WTC11 (cell line): Measurements from ENCODE around the gene TXN2. TPM values are rescaled to one million over a fixed set of nuclear protein-coding genes. Genes with fewer than 3 reads are reported as not detected.
A peak's percentile ranks its signal among the peaks of the same experiment; 100 is the strongest.

Experiments used
- ATAC-seq: fragments of 200-7000 bp; cut with Tn5 transposase; 2 replicates; pipeline ENCODE4 v1.10.0; 2021; ENCODE audit warnings: mild to moderate bottlenecking, moderate library complexity
- CTCF ChIA-PET: fragments of 300-600 bp; sonication (Branson Sonifier 250); formaldehyde crosslinking; loops from one replicate; lab custom pipeline; 2021; ENCODE audit warnings: antibody characterized with exemption; lab: Charles Lee
- POLR2A ChIA-PET: fragments of 350-600 bp; sonication (Branson Sonifier 250); formaldehyde crosslinking; loops from one replicate; lab custom pipeline; 2021; ENCODE audit warnings: antibody characterized with exemption; lab: Charles Lee
- DNase-seq: peaks from one replicate; pipeline ENCODE4 v3.0.0; 2021; ENCODE audit warnings: low spot score
- H3K27ac Mint-ChIP-seq: 2 replicates; pipeline ENCODE4 v1.8.0; 2021; ENCODE audit warnings: mixed read lengths
- H3K27me3 Mint-ChIP-seq: 2 replicates; pipeline ENCODE4 v1.8.0; 2021; ENCODE audit warnings: low read depth, mild to moderate bottlenecking, moderate library complexity, mixed read lengths
- H3K36me3 Mint-ChIP-seq: 2 replicates; pipeline ENCODE4 v1.8.0; 2021; ENCODE audit warnings: mixed read lengths
- H3K4me1 Mint-ChIP-seq: 2 replicates; pipeline ENCODE4 v1.8.0; 2022; ENCODE audit warnings: mixed read lengths
- H3K4me3 Mint-ChIP-seq: 2 replicates; pipeline ENCODE4 v1.8.0; 2021; ENCODE audit warnings: mild to moderate bottlenecking, moderate library complexity, mixed read lengths
- H3K9me3 Mint-ChIP-seq: 2 replicates; pipeline ENCODE4 v1.8.0; 2021; ENCODE audit warnings: mixed read lengths
- CREB1 ChIP-seq: sonication (generic); formaldehyde crosslinking; IDR thresholded peaks from 2 replicates; pipeline ENCODE4 v1.8.0; 2023; ENCODE audit warnings: mild to moderate bottlenecking, missing genetic modification reagents
- ELF4 ChIP-seq: sonication (generic); formaldehyde crosslinking; IDR thresholded peaks from 2 replicates; pipeline ENCODE4 v1.8.1; 2022; ENCODE audit warnings: low read depth, mild to moderate bottlenecking, moderate library complexity, missing genetic modification reagents
- FOXP1 ChIP-seq: sonication (generic); formaldehyde crosslinking; IDR thresholded peaks from 2 replicates; pipeline ENCODE4 v1.8.0; 2022; ENCODE audit warnings: missing genetic modification reagents, mild to moderate bottlenecking, moderate library complexity, borderline replicate concordance
- GABPB1 ChIP-seq: sonication (generic); formaldehyde crosslinking; IDR thresholded peaks from 2 replicates; pipeline ENCODE4 v1.8.1; 2023; ENCODE audit warnings: mild to moderate bottlenecking, missing genetic modification reagents
- GRHL2 ChIP-seq: fragments of 250-450 bp; sonication (Bioruptor Pico); IDR thresholded peaks from 2 replicates; pipeline ENCODE4 v1.8.0; 2022; ENCODE audit warnings: mild to moderate bottlenecking, moderate library complexity; ENCODE audit not compliant: insufficient replicate concordance, severe bottlenecking
- JAZF1 ChIP-seq: fragments of 250-450 bp; sonication (Bioruptor Pico); IDR thresholded peaks from 2 replicates; pipeline ENCODE4 v1.9.0; 2021; ENCODE audit warnings: moderate library complexity, mild to moderate bottlenecking, inconsistent platforms
- NR3C1 ChIP-seq: sonication (generic); formaldehyde crosslinking; conservative IDR thresholded peaks from 2 replicates; pipeline ENCODE4 v1.8.1; 2023; ENCODE audit warnings: low read depth, mild to moderate bottlenecking, missing genetic modification reagents
- TCF7 ChIP-seq: sonication (generic); formaldehyde crosslinking; IDR thresholded peaks from 2 replicates; pipeline ENCODE4 v1.8.0; 2022; ENCODE audit warnings: mild to moderate bottlenecking, low read depth, missing genetic modification reagents, moderate library complexity
- TEAD4 ChIP-seq: sonication (generic); formaldehyde crosslinking; IDR thresholded peaks from 2 replicates; pipeline ENCODE4 v1.8.0; 2022; ENCODE audit warnings: mild to moderate bottlenecking, missing genetic modification reagents
- ZNF121 ChIP-seq: sonication (generic); formaldehyde crosslinking; IDR thresholded peaks from 2 replicates; pipeline ENCODE4 v1.8.0; 2023; ENCODE audit warnings: missing genetic modification reagents
- ZNF232 ChIP-seq: sonication (generic); formaldehyde crosslinking; IDR thresholded peaks from 2 replicates; pipeline ENCODE4 v1.8.0; 2022; ENCODE audit warnings: mild to moderate bottlenecking, missing genetic modification reagents
- ZNF671 ChIP-seq: fragments of 250-450 bp; sonication (Bioruptor Pico); IDR thresholded peaks from 2 replicates; pipeline ENCODE4 v1.8.0; 2021; ENCODE audit warnings: mild to moderate bottlenecking
- total RNA-seq: library from RNA; stranded (reverse); gene quantifications from 3 replicates; pipeline ENCODE4 v1.2.3, GENCODE V29; 2021
- TF ChIP-seq, protein P1 (sequence below): sonication (generic); formaldehyde crosslinking; IDR thresholded peaks from 2 replicates; pipeline ENCODE4 v1.8.1; 2023; ENCODE audit warnings: mild to moderate bottlenecking, missing genetic modification reagents, borderline replicate concordance
- TF ChIP-seq, protein P2 (sequence below): sonication (generic); formaldehyde crosslinking; IDR thresholded peaks from 2 replicates; pipeline ENCODE4 v1.8.1; 2022; ENCODE audit warnings: low read depth, missing genetic modification reagents, borderline replicate concordance
- TF ChIP-seq, protein P3 (sequence below): fragments of 250-450 bp; sonication (Bioruptor Pico); conservative IDR thresholded peaks from 2 replicates; pipeline ENCODE4 v1.9.0; 2021; ENCODE audit warnings: mild to moderate bottlenecking
- TF ChIP-seq, protein P4 (sequence below): sonication (generic); formaldehyde crosslinking; conservative IDR thresholded peaks from 2 replicates; pipeline ENCODE4 v1.8.1; 2022; ENCODE audit warnings: mild to moderate bottlenecking, missing genetic modification reagents
- TF ChIP-seq, protein P5 (sequence below): sonication (generic); formaldehyde crosslinking; IDR thresholded peaks from 2 replicates; pipeline ENCODE4 v1.8.1; 2023; ENCODE audit warnings: mild to moderate bottlenecking, missing genetic modification reagents, moderate library complexity
- TF ChIP-seq, protein P6 (sequence below): sonication (generic); formaldehyde crosslinking; IDR thresholded peaks from 2 replicates; pipeline ENCODE4 v1.8.0; 2023; ENCODE audit warnings: missing genetic modification reagents
- TF ChIP-seq, protein P7 (sequence below): sonication (generic); formaldehyde crosslinking; IDR thresholded peaks from 2 replicates; pipeline ENCODE4 v1.8.0; 2023; ENCODE audit warnings: missing genetic modification reagents, mild to moderate bottlenecking, borderline replicate concordance

TXN2 gene
- total RNA-seq, 1 experiment from 2014 or later: 57.6 TPM

DNA sequence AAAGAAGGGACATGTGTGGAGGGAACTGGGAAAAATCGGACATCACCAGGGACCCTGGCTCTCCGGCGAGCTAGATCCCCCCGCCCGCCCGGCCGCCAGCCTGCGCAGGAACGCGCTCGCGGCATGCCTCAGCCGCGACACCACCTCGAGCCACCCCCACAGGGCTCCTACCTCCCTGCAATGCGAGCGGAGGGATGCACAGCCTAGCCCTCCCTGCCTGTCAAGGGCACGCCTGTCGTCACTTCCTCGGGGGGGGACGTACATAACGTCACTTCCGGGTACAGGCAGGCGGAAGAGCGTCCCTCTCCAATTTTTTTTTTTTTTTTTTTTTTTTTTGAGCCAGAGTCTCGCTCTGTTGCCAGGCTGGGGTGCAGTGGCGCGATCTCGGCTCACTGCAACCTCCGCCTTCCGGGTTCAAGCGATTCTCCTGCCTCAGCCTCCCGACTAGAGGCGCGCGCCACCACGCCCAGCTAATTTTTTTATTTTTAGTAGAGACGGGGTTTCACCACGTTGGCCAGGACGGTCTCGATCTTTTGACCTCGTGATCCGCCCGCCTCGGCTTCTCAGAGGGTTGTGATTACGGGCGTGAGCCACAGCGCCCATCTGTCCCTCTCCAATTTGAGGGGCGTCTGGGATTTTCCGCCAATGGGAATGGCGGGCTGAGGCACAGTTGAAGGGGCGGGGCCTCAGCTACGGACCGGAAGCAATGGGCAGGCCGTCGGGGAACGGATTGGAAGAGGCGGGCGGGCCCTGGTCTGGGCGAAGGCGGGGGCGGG lies at the start of gene TXN2 (continued):
- TF ChIP-seq, protein P1, sequence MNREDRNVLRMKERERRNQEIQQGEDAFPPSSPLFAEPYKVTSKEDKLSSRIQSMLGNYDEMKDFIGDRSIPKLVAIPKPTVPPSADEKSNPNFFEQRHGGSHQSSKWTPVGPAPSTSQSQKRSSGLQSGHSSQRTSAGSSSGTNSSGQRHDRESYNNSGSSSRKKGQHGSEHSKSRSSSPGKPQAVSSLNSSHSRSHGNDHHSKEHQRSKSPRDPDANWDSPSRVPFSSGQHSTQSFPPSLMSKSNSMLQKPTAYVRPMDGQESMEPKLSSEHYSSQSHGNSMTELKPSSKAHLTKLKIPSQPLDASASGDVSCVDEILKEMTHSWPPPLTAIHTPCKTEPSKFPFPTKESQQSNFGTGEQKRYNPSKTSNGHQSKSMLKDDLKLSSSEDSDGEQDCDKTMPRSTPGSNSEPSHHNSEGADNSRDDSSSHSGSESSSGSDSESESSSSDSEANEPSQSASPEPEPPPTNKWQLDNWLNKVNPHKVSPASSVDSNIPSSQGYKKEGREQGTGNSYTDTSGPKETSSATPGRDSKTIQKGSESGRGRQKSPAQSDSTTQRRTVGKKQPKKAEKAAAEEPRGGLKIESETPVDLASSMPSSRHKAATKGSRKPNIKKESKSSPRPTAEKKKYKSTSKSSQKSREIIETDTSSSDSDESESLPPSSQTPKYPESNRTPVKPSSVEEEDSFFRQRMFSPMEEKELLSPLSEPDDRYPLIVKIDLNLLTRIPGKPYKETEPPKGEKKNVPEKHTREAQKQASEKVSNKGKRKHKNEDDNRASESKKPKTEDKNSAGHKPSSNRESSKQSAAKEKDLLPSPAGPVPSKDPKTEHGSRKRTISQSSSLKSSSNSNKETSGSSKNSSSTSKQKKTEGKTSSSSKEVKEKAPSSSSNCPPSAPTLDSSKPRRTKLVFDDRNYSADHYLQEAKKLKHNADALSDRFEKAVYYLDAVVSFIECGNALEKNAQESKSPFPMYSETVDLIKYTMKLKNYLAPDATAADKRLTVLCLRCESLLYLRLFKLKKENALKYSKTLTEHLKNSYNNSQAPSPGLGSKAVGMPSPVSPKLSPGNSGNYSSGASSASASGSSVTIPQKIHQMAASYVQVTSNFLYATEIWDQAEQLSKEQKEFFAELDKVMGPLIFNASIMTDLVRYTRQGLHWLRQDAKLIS: no peak
- TF ChIP-seq CREB1 (CRISPR knock-in tag) (no peak), GRHL2 (CRISPR knock-in tag) (no peak), TCF7 (CRISPR knock-in tag) (no peak), ZNF232 (CRISPR knock-in tag) (no peak), ELF4 (no peak), ZNF671 (CRISPR knock-in tag) (no peak), GABPB1 (CRISPR knock-in tag) (peak; percentile 83), ZNF121 (no peak), JAZF1 (CRISPR knock-in tag) (no peak), TEAD4 (0 out of 2 replicates have a peak, but pooled peaks have one; percentile 28)
- TF ChIP-seq, protein P2, sequence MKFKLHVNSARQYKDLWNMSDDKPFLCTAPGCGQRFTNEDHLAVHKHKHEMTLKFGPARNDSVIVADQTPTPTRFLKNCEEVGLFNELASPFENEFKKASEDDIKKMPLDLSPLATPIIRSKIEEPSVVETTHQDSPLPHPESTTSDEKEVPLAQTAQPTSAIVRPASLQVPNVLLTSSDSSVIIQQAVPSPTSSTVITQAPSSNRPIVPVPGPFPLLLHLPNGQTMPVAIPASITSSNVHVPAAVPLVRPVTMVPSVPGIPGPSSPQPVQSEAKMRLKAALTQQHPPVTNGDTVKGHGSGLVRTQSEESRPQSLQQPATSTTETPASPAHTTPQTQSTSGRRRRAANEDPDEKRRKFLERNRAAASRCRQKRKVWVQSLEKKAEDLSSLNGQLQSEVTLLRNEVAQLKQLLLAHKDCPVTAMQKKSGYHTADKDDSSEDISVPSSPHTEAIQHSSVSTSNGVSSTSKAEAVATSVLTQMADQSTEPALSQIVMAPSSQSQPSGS (CRISPR knock-in tag): no peak
- TF ChIP-seq, protein P3, sequence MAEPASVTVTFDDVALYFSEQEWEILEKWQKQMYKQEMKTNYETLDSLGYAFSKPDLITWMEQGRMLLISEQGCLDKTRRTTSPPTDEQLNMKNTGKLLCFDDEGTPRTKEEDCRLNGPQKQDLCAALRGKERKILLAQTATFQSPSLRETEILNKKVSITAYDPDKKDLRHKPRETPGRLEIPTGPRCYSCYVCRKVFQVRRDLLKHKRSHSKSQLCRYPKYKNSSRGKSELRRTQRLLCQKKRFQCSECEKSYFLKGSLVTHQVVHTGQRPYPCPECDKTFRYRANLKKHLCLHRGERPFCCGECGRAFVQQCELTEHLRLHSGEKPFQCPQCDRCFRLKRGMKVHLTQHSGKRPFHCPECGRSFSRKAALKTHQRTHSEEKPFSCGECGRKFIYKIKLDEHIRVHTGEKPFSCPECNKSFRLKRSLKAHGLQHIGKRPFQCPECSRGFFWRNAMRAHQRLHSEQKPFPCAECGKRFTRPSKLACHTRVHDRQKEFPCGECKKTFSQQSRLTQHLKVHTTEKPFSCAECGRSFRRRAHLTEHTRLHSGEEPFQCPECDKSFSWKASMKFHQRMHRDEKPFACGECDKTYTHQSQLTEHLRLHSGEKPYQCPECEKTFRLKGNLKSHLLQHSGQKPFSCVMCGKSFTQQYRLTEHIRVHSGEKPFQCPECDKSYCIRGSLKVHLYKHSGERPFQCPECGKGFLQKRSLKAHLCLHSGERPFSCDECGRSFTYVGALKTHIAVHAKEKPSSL (CRISPR knock-in tag): no peak
- TF ChIP-seq, protein P4, sequence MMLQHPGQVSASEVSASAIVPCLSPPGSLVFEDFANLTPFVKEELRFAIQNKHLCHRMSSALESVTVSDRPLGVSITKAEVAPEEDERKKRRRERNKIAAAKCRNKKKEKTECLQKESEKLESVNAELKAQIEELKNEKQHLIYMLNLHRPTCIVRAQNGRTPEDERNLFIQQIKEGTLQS (CRISPR knock-in tag): no peak

DNA sequence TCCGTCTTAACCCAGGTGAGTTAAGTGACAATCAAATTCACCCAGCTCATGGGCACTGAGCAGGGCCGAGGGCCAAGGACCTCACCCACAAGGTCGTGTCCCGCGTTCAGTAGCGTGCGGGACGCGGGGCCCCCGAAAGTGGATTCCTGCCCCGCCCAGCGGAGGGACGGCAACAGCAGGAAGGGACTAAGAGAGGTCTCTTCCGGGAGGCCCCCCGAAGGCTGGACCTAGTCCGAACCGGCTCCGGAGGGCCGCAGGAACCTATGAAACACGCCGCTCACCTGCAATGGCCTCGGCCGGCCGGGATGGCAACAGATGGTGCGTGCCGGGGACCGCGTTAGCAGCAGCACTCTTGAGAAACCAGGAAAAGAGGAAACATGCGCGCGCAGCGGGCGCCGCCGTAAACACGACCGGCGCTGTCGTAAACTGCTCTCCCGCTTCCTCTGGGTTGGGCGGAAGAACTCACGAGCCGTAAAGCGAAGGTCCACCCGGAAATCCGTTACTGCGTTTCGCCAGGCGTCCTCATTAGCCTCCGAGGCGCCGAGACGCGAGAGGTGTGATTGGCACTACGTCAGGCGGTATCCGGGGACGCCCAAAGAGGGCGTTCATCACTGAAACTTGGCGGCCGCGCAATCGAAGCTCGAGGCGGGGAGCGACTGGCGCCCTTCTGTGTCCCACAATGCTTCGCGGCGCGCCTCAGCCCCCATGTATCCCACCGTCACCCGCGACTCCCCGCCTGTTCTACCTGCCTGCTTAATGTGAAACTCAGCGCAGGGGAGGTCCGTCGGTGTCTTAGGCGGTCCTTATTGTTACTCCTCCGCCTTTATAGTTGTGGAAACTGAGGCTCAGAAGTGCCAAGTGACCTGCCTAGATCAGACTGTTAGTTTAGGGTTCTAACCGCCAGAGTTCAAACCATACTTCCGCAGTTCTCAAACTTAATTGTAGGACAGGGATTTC lies 47.6 kb upstream of the TXN2 start, which contains the start of gene EIF3D:
Gene EIF3D, minus strand, starts transcription at position 372 of the 957 bp plus-strand sequence. CDS start 3,045 bp downstream, outside the sequence.
- ATAC-seq (peak; percentile 94), DNase-seq (peak; percentile 97)
- peaks cover 10% of the 10 kb centered on the region for H3K27me3 Mint-ChIP-seq
- H3K4me3 Mint-ChIP-seq: peak within 1 kb of the TSS; percentile 95
- H3K4me1 Mint-ChIP-seq: peaks cover 9% of the 10 kb centered on the region
- peaks cover 39% of the 10 kb centered on the region for H3K36me3 Mint-ChIP-seq
- peak within 1 kb of the TSS; percentile 99 for H3K27ac Mint-ChIP-seq
- peaks cover 10% of the 10 kb centered on the region for H3K9me3 Mint-ChIP-seq
- POLR2A ChIA-PET: interaction anchor here (0.6 to 1.1 kb wide), 5 partner anchors 9 to 247 kb away, joined by 3 to 6 read pairs (median 3); partner anchors contain the start of gene IFT27
- CTCF ChIA-PET: interaction anchor here (0.5 to 2.5 kb wide), 12 partner anchors 13 to 384 kb away, joined by 3 to 14 read pairs (median 3); partner anchors contain the start of gene IFT27
- TF ChIP-seq, protein P5, sequence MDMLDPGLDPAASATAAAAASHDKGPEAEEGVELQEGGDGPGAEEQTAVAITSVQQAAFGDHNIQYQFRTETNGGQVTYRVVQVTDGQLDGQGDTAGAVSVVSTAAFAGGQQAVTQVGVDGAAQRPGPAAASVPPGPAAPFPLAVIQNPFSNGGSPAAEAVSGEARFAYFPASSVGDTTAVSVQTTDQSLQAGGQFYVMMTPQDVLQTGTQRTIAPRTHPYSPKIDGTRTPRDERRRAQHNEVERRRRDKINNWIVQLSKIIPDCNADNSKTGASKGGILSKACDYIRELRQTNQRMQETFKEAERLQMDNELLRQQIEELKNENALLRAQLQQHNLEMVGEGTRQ (CRISPR knock-in tag): no peak; the same call in 1 of the 2 replicates
- TF ChIP-seq, protein P6, sequence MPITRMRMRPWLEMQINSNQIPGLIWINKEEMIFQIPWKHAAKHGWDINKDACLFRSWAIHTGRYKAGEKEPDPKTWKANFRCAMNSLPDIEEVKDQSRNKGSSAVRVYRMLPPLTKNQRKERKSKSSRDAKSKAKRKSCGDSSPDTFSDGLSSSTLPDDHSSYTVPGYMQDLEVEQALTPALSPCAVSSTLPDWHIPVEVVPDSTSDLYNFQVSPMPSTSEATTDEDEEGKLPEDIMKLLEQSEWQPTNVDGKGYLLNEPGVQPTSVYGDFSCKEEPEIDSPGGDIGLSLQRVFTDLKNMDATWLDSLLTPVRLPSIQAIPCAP: peak; percentile 53; the same call in 1 of the 2 replicates
- TF ChIP-seq FOXP1 (CRISPR knock-in tag) (no peak), NR3C1 (CRISPR knock-in tag) (no peak)
- TF ChIP-seq, protein P7, sequence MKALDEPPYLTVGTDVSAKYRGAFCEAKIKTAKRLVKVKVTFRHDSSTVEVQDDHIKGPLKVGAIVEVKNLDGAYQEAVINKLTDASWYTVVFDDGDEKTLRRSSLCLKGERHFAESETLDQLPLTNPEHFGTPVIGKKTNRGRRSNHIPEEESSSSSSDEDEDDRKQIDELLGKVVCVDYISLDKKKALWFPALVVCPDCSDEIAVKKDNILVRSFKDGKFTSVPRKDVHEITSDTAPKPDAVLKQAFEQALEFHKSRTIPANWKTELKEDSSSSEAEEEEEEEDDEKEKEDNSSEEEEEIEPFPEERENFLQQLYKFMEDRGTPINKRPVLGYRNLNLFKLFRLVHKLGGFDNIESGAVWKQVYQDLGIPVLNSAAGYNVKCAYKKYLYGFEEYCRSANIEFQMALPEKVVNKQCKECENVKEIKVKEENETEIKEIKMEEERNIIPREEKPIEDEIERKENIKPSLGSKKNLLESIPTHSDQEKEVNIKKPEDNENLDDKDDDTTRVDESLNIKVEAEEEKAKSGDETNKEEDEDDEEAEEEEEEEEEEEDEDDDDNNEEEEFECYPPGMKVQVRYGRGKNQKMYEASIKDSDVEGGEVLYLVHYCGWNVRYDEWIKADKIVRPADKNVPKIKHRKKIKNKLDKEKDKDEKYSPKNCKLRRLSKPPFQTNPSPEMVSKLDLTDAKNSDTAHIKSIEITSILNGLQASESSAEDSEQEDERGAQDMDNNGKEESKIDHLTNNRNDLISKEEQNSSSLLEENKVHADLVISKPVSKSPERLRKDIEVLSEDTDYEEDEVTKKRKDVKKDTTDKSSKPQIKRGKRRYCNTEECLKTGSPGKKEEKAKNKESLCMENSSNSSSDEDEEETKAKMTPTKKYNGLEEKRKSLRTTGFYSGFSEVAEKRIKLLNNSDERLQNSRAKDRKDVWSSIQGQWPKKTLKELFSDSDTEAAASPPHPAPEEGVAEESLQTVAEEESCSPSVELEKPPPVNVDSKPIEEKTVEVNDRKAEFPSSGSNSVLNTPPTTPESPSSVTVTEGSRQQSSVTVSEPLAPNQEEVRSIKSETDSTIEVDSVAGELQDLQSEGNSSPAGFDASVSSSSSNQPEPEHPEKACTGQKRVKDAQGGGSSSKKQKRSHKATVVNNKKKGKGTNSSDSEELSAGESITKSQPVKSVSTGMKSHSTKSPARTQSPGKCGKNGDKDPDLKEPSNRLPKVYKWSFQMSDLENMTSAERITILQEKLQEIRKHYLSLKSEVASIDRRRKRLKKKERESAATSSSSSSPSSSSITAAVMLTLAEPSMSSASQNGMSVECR (CRISPR knock-in tag): no peak; the same call in 1 of the 2 replicates
